ENCODE measurements around the gene TAC4.

- no peak for TF ChIP-seq MAZ (IDR thresholded peaks at IDR 0.05; ENCODE audit: borderline replicate concordance, low read depth, low read length)
- TF ChIP-seq TP53 (CRISPR knock-in tag; IDR thresholded peaks at IDR 0.05), result no peak
- TF ChIP-seq, protein P1, sequence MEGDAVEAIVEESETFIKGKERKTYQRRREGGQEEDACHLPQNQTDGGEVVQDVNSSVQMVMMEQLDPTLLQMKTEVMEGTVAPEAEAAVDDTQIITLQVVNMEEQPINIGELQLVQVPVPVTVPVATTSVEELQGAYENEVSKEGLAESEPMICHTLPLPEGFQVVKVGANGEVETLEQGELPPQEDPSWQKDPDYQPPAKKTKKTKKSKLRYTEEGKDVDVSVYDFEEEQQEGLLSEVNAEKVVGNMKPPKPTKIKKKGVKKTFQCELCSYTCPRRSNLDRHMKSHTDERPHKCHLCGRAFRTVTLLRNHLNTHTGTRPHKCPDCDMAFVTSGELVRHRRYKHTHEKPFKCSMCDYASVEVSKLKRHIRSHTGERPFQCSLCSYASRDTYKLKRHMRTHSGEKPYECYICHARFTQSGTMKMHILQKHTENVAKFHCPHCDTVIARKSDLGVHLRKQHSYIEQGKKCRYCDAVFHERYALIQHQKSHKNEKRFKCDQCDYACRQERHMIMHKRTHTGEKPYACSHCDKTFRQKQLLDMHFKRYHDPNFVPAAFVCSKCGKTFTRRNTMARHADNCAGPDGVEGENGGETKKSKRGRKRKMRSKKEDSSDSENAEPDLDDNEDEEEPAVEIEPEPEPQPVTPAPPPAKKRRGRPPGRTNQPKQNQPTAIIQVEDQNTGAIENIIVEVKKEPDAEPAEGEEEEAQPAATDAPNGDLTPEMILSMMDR (IDR thresholded peaks at IDR 0.05), result no peak
- no peak for TF ChIP-seq CBX8 (IDR thresholded peaks at IDR 0.05)
- TF ChIP-seq ZFP36 (IDR thresholded peaks at IDR 0.05; ENCODE audit: borderline replicate concordance, partially characterized antibody), result no peak
- TF ChIP-seq, protein P2, sequence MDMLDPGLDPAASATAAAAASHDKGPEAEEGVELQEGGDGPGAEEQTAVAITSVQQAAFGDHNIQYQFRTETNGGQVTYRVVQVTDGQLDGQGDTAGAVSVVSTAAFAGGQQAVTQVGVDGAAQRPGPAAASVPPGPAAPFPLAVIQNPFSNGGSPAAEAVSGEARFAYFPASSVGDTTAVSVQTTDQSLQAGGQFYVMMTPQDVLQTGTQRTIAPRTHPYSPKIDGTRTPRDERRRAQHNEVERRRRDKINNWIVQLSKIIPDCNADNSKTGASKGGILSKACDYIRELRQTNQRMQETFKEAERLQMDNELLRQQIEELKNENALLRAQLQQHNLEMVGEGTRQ (IDR thresholded peaks at IDR 0.05), result no peak
- TF ChIP-seq MAX (IDR thresholded peaks at IDR 0.05), result no peak
Observed at GRCh38 chr17:49895812-49896211, 47.9 kb upstream of the TAC4 start.
